Fibroblast of the aortic adventitia (primary cell): Measurements from ENCODE around the gene CDC42BPA. TPM values are rescaled to one million over a fixed set of nuclear protein-coding genes. Genes with fewer than 3 reads are reported as not detected.

ENCODE experiments used
- DNase-seq: peaks from one replicate; pipeline ENCODE4 v3.0.0-alpha.2; 2010; ENCODE audit warnings: low read depth
- H3K4me3 ChIP-seq: 2 replicates; pipeline ENCODE4 v1.5.1; 2011; ENCODE audit warnings: low read depth, mild to moderate bottlenecking, control low read depth, low read length, moderate library complexity
- total RNA-seq: library from RNA; depleted of rRNA; stranded (reverse); fragments of >200 nt; gene quantifications from 2 replicates; pipeline ENCODE4 v1.2.3, GENCODE V29; 2012; ENCODE audit warnings: low replicate concordance
- TF ChIP-seq, protein P1 (sequence below): IDR thresholded peaks from 2 replicates; pipeline ENCODE4 v1.5.1; 2011; ENCODE audit warnings: mild to moderate bottlenecking, low read length, control low read depth, inconsistent platforms; ENCODE audit not compliant: insufficient read depth

Gene CDC42BPA
- total RNA-seq, 1 donor = 82.5 TPM

DNA sequence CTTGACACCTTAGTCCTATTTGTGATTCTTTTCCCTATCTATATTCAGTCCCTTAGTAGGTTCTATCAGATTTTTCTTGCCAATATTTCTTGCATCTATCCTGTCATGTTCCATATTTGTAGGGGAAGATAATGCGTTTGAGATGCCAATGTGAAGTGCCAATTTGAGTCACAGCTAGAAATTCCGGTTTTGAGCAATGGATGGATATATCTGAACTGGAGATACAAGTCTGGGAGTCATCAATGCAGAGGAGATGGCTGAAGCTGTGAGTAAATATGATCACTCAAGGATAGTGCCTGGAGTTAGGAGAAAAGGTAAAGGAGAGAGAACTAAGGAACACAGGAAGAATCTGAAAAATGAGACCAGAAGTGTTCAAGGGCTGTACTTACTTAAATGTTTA is 284.4 kb downstream of the CDC42BPA start:
- no peak for DNase-seq
- no peak overlapping the region for H3K4me3 ChIP-seq
- TF ChIP-seq, protein P1, sequence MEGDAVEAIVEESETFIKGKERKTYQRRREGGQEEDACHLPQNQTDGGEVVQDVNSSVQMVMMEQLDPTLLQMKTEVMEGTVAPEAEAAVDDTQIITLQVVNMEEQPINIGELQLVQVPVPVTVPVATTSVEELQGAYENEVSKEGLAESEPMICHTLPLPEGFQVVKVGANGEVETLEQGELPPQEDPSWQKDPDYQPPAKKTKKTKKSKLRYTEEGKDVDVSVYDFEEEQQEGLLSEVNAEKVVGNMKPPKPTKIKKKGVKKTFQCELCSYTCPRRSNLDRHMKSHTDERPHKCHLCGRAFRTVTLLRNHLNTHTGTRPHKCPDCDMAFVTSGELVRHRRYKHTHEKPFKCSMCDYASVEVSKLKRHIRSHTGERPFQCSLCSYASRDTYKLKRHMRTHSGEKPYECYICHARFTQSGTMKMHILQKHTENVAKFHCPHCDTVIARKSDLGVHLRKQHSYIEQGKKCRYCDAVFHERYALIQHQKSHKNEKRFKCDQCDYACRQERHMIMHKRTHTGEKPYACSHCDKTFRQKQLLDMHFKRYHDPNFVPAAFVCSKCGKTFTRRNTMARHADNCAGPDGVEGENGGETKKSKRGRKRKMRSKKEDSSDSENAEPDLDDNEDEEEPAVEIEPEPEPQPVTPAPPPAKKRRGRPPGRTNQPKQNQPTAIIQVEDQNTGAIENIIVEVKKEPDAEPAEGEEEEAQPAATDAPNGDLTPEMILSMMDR = no peak

DNA sequence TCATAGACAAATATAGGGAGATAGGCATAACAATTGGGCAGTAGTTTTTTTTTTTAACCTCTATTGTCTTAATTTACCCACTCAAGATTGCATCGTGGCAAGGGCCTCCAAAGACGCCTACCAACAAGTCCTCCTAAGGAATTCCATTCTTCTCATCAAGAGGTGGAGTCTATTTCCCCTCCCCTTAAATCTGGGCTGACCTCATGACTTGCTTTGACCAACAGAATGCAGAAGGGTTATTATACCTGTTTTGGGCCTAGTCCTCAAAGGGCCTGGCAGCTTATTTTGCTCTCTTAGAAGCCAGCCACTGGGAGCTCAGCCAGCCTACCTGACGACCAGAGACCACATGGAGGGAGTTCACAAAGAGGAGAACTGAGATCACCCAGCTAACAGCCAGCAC is 285.9 kb downstream of the CDC42BPA start:
- DNase-seq = no peak
- no peak overlapping the region for H3K4me3 ChIP-seq
- TF ChIP-seq, protein P1 = no peak

DNA sequence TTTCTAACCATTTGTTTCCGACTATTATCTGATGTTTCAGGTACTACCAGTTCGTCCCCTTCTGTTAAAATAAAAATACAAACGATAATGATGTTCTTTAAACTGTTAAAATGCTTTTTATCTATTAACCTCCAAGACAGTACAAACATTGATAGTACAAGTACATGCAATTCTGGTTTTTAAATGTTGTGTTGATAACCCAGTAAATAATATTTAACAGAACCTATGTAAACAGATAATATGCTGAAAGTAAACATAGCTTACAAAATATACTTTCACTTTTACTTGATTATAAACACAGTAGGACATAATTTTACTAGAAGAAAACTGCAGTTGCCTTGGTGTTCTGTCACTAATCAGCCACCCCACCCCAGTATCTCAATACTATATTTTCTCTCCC is 301.3 kb downstream of the CDC42BPA start:
- TF ChIP-seq, protein P1 = no peak
- no peak overlapping the region for H3K4me3 ChIP-seq
- DNase-seq = no peak

DNA sequence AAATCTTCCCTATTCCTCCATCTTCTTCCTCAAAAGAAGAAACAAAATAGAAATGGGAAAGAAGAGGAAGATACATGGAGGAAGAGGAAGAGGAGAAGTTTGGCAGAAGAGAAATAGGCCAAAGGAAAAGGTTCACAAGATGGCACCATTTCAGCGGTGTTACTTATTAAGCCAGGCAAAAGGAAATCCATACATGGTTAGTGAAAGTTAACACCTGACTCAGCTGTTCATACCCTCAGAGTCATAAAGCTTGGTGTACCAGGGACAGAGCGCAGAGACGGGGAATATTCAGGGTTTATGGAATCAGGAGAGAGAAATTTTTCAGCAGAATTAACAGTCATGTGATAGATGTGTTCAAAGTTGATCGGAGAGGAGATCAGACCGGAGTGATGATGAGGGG is 307.6 kb downstream of the CDC42BPA start:
- TF ChIP-seq, protein P1 = no peak
- H3K4me3 ChIP-seq = no peak overlapping the region
- DNase-seq = no peak

DNA sequence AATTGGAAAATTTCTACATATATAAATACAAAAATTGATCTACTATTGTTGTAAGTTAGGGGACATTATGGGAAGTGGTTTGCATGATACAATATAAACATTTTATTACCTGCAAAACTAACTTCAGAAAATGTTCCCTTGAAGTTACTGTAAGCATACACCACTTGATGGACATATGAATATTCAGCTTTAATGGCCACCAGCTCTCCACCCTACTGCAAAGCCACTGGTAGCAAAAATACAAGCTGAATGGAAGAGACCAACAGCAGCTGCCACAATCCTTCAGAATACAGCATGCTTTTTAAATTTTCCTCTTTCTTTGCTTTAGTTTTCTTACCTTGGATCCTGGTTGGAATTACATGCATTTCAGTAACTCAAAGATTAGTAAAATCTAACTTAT is 308.4 kb downstream of the CDC42BPA start:
- no peak for DNase-seq
- TF ChIP-seq, protein P1 = no peak
- no peak overlapping the region for H3K4me3 ChIP-seq

DNA sequence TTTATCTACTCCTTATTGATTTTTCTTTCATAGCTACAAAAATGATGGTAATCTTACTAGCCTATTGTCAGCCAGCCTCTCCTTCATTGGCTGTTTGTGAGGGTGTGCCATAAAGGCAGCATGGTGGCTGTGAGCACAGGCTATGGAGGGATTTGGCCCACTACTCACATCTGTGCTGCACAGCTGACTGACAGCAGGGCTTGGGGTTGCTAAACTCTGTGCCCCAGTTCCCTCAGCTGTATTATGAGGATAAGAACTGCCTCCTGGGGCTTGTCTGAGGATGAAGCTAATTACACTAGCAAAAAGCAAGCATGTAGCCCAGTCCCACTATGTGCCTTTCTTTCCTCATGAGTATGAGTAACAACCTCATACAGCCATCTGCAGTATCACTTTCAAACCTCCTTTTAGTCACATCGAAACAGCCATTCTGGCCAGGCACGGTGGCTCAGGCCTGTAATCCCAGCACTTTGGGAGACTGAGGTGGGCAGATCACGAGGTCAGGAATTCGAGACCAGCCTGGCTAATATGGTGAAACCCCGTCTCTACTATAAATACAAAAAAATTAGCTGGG is 312.0 kb downstream of the CDC42BPA start:
- no peak overlapping the region for H3K4me3 ChIP-seq
- no peak for DNase-seq
- TF ChIP-seq, protein P1 = no peak

DNA sequence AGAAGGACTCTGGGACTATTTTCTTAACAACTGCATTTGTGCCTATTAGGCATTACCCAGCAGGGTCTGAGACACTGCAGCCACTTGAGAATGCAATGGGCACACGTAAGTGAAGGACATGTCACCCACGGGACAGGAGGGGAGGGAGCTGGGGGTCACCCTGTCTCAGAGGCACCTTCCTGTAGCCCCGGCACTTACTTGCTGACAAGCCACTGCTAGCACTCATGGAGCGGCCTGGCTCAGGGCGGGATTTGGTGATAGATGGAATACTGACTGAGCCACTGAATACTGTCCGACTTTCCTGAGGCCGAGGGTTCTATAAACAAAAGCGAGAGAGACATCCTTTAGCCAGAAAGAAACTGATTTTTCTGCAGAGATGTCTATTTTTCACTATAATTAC is 313.5 kb downstream of the CDC42BPA start:
- no peak for DNase-seq
- TF ChIP-seq, protein P1 = no peak
- no peak overlapping the region for H3K4me3 ChIP-seq
